ENCODE results near the gene RXRB.
"Not testable (repeated sequence)": the region's sequence is repeated elsewhere in the genome, so short reads cannot be mapped to it uniquely, and the experiment has no call there.

RXRB gene

GRCh38 chr6:33160728-33161344, 39.6 kb downstream of the RXRB start:
- DNase-seq: peak in 1 of 2 experiments; percentile 1

GRCh38 chr6:33160096-33160495, 40.4 kb downstream of the RXRB start:
- no peak for DNase-seq

DNA sequence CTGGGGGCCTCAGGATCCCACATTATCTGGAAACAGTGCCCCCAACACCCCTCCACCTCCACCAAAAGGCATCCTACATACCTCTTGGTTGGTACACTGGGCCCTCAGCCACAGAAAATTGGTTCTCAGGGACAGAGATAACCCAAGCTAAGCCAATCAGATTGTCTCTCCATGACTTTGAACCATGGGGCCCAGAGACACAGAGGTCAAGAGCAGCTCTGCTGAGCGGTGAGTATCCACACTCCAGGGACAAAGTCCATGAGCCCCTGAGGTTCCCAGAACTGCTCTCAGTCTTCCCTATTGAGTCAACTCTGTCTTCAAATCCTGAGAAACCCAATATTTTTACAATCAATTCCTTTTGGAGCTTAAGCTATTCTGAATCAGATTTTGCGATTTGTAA, 43.5 kb downstream of the RXRB start:
- DNase-seq: no peak

DNA sequence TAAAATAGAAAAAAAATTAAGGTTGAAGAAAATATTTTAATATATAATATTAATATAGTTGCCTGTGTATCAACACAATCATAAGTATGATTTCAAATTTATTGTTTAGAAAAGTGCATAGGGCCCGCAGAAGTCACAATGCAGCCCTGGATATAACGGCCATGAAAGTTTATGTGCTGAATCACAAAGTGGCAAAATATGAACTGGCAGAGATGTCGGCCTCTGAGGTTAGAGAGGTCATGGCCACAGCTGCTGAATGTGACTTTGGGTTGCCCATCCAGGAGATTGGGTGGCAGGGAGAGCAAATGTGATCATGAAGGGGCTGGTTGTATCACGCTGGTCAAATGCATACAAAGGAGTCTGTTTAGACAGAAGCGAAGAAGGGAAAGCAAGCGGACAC, 43.9 kb downstream of the RXRB start:
- no peak for DNase-seq

- DNase-seq: no peak
Observed at GRCh38 chr6:33154349-33154748, 46.1 kb downstream of the RXRB start.

- DNase-seq: no peak
Observed at GRCh38 chr6:33151050-33151449, 49.4 kb downstream of the RXRB start.

DNA sequence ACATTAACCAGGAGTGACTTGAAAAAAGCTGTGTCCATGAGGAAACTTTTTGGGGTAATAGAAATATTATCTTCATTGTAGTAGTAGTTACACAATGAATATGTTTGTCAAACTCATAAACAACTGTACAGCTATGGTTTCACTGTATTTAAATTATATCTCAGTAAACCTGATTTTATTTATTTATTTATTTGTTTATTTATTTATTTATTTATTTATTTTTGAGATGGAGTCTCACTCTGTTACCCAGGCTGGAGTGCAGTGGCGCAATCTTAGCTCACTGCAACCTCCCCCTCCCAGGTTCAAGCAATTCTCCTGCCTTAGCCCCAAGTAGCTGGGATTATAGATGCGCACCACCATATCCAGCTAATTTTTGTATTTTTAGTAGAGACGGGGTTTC, 49.9 kb downstream of the RXRB start:
- DNase-seq: not testable (repeated sequence)

GRCh38 chr6:33147807-33148666, 52.4 kb downstream of the RXRB start:
- DNase-seq: peak; percentile 12 to 33

DNA sequence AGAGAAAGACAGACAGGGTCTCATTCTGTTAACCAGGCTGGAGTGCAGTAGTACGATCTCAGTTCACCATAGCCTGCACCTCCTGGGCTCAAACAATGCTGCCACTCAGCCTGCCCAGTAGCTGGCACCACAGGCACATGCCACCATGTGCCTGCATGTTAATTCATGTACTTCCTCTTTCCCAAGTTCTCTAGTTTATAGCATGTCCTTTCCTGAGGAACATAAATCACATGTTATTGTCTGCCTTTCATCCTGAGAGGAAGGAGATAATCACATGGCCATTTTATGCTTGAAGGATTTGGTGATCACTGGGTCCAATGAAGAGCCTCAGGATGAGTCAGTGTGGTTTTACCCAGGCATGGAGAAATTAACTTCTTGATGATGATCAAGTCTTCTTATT, 56.1 kb downstream of the RXRB start:
- no peak for DNase-seq
